UCSD-AML1 (cell line): ENCODE data around the gene SPRYD4.
A peak's percentile ranks its signal among the peaks of the same experiment; 100 is the strongest.
"Not testable (repeated sequence)": the region's sequence is repeated elsewhere in the genome, so short reads cannot be mapped to it uniquely, and the experiment has no call there.

ENCODE experiments used
- DNase-seq: peaks from one replicate; lab custom pipeline; 2025; ENCODE audit not compliant: unreplicated experiment; lab: John Stamatoyannopoulos, UW

The SPRYD4 gene

GRCh38 chr12:56476143-56476542 lies 7.8 kb downstream of the SPRYD4 start:
- DNase-seq, result no peak

- no peak for DNase-seq
Observed at GRCh38 chr12:56476972-56477432, 8.6 kb downstream of the SPRYD4 start.

GRCh38 chr12:56477521-56478225 lies 9.3 kb downstream of the SPRYD4 start:
- DNase-seq, result no peak

- no peak for DNase-seq
Observed at GRCh38 chr12:56479625-56480024, 11.2 kb downstream of the SPRYD4 start.

GRCh38 chr12:56484566-56484965 lies 16.2 kb downstream of the SPRYD4 start:
- no peak for DNase-seq

- DNase-seq, result no peak
Observed at GRCh38 chr12:56486694-56487093, 18.3 kb downstream of the SPRYD4 start.

GRCh38 chr12:56487448-56488040 lies 19.2 kb downstream of the SPRYD4 start:
- DNase-seq, result no peak

- no peak for DNase-seq
Observed at GRCh38 chr12:56488041-56488955, 19.9 kb downstream of the SPRYD4 start, which contains the start of gene GLS2. Gene GLS2, minus strand, starts transcription at chr12:56488161. Its CDS starts 43 bp downstream, at chr12:56488118.

- DNase-seq, result no peak
Observed at GRCh38 chr12:56490360-56490759, 22.0 kb downstream of the SPRYD4 start.

GRCh38 chr12:56493409-56494105 lies 25.2 kb downstream of the SPRYD4 start:
- not testable (repeated sequence) for DNase-seq

GRCh38 chr12:56494106-56494415 lies 25.7 kb downstream of the SPRYD4 start:
- not testable (repeated sequence) for DNase-seq

GRCh38 chr12:56494481-56494880 lies 26.1 kb downstream of the SPRYD4 start:
- DNase-seq, result not testable (repeated sequence)

- peak; percentile 33 for DNase-seq
Observed at GRCh38 chr12:56496704-56497103, 28.3 kb downstream of the SPRYD4 start.

- not testable (repeated sequence) for DNase-seq
Observed at GRCh38 chr12:56498126-56498902, 29.9 kb downstream of the SPRYD4 start.

- DNase-seq, result not testable (repeated sequence)
Observed at GRCh38 chr12:56499452-56499851, 31.1 kb downstream of the SPRYD4 start.

- DNase-seq, result not testable (repeated sequence)
Observed at GRCh38 chr12:56499879-56500278, 31.5 kb downstream of the SPRYD4 start.

- no peak for DNase-seq
Observed at GRCh38 chr12:56510786-56511185, 42.4 kb downstream of the SPRYD4 start.

- DNase-seq, result not testable (repeated sequence)
Observed at GRCh38 chr12:56514014-56514318, 45.6 kb downstream of the SPRYD4 start.

GRCh38 chr12:56517854-56518253 lies 49.5 kb downstream of the SPRYD4 start:
- DNase-seq, result no peak

- DNase-seq, result no peak
Observed at GRCh38 chr12:56518570-56518969, 50.2 kb downstream of the SPRYD4 start.
